IPS-18c (cell line): ENCODE data around the gene ATG9A.
"Not testable (repeated sequence)": the region's sequence is repeated elsewhere in the genome, so short reads cannot be mapped to it uniquely, and the experiment has no call there.

ENCODE experiments used
- H3K4me3 ChIP-seq: 2 replicates; pipeline ENCODE4 v1.7.0; 2013; ENCODE audit warnings: low read depth, mild to moderate bottlenecking, low read length, moderate library complexity; ENCODE audit not compliant: insufficient read depth
- H3K9me3 ChIP-seq: one replicate; pipeline ENCODE4 v1.6.1; 2013; ENCODE audit warnings: mild to moderate bottlenecking, low read length, moderate library complexity; ENCODE audit not compliant: control insufficient read depth, insufficient read depth

Gene ATG9A

GRCh38 chr2:219214141-219214540, 15.3 kb downstream of the ATG9A start:
- no peak overlapping the region for H3K4me3 ChIP-seq
- H3K9me3 ChIP-seq, result no peaks in the 10 kb centered on the region

- Histone ChIP-seq H3K9me3 (no peaks in the 10 kb centered on the region), H3K4me3 (no peak overlapping the region)
Observed at GRCh38 chr2:219213486-219214071, 15.9 kb downstream of the ATG9A start.

- H3K9me3 ChIP-seq, result no peaks in the 10 kb centered on the region
- H3K4me3 ChIP-seq, result no peak overlapping the region
Observed at GRCh38 chr2:219213026-219213415, 16.4 kb downstream of the ATG9A start.

- Histone ChIP-seq H3K9me3 (no peaks in the 10 kb centered on the region), H3K4me3 (no peak overlapping the region)
Observed at GRCh38 chr2:219210886-219211362, 18.5 kb downstream of the ATG9A start.

- H3K9me3 ChIP-seq, result no peaks in the 10 kb centered on the region
- H3K4me3 ChIP-seq, result no peak overlapping the region
Observed at GRCh38 chr2:219210196-219210885, 19.1 kb downstream of the ATG9A start.

- no peak overlapping the region for H3K4me3 ChIP-seq
Observed at GRCh38 chr2:219209236-219210195, 19.9 kb downstream of the ATG9A start.

GRCh38 chr2:219207884-219208740, 21.3 kb downstream of the ATG9A start:
- Histone ChIP-seq H3K4me3 (no peak overlapping the region), H3K9me3 (no peaks in the 10 kb centered on the region)

More at GRCh38 chr2:219209236-219210195, 19.9 kb downstream of the ATG9A start:
- H3K9me3 ChIP-seq, result no peaks in the 10 kb centered on the region

- H3K4me3 ChIP-seq, result peak overlapping the region; percentile 79
- no peaks in the 10 kb centered on the region for H3K9me3 ChIP-seq
Observed at GRCh38 chr2:219207134-219207883, 22.1 kb downstream of the ATG9A start.

- Histone ChIP-seq H3K9me3 (no peaks in the 10 kb centered on the region), H3K4me3 (peak within 1 kb of the TSS; percentile 79)
Observed at GRCh38 chr2:219206328-219207133, 22.9 kb downstream of the ATG9A start, which contains the start of gene ZFAND2B. TSS of gene ZFAND2B (plus strand) at chr2:219206782. CDS start at chr2:219206988, 206 bp downstream.

- Histone ChIP-seq H3K4me3 (peak overlapping the region; percentile 79), H3K9me3 (no peaks in the 10 kb centered on the region)
Observed at GRCh38 chr2:219205981-219206327, 23.5 kb downstream of the ATG9A start.

- H3K9me3 ChIP-seq, result no peaks in the 10 kb centered on the region
Observed at GRCh38 chr2:219205165-219205538, 24.3 kb downstream of the ATG9A start.

GRCh38 chr2:219204425-219205164, 24.8 kb downstream of the ATG9A start:
- Histone ChIP-seq H3K9me3 (no peaks in the 10 kb centered on the region), H3K4me3 (no peak overlapping the region)

More at GRCh38 chr2:219205165-219205538, 24.3 kb downstream of the ATG9A start:
- no peak overlapping the region for H3K4me3 ChIP-seq

GRCh38 chr2:219201331-219201730, 28.1 kb downstream of the ATG9A start:
- not testable (repeated sequence) for H3K9me3 ChIP-seq, H3K4me3 ChIP-seq

GRCh38 chr2:219200502-219201326, 28.7 kb downstream of the ATG9A start:
- H3K9me3 ChIP-seq, H3K4me3 ChIP-seq: not testable (repeated sequence)
